Natural killer cell (primary cell): ENCODE measurements around the gene SLC24A3. TPM values are rescaled to one million over a fixed set of nuclear protein-coding genes. Genes with fewer than 3 reads are reported as not detected.

Experiments
- ATAC-seq, 3 donors: fragments of 150-1000 bp in 2 of 3; fragments of 200-7000 bp in 1 of 3; cut with Tn5 transposase; 1 replicate in 1 of 3; 2 replicates in 2 of 3; pipeline ENCODE4 v1.10.0; 2021; ENCODE audit warnings: mild to moderate bottlenecking in 2 of 3, moderate library complexity in 2 of 3
- DNase-seq, 2 donors: peaks; one replicate each; pipeline versions ENCODE4 v3.0.0 to v3.0.0-alpha.2; 2013 to 2021; ENCODE audit warnings: mixed read lengths in 1 of 2
- H3K27ac ChIP-seq: one replicate; pipeline ENCODE4 v1.5.1; 2013; ENCODE audit warnings: mild to moderate bottlenecking, low read length
- H3K27me3 ChIP-seq: one replicate; pipeline ENCODE4 v1.6.1; 2013; ENCODE audit warnings: low read length; ENCODE audit not compliant: control insufficient read depth, insufficient read depth
- H3K36me3 ChIP-seq: one replicate; pipeline ENCODE4 v1.6.1; 2013; ENCODE audit warnings: low read length; ENCODE audit not compliant: control insufficient read depth, insufficient read depth
- H3K4me1 ChIP-seq: one replicate; pipeline ENCODE4 v1.6.1; 2013; ENCODE audit warnings: low read length; ENCODE audit not compliant: control insufficient read depth, insufficient read depth
- H3K4me3 ChIP-seq: one replicate; pipeline ENCODE4 v1.5.1; 2013; ENCODE audit warnings: low read length
- H3K9me3 ChIP-seq: one replicate; pipeline ENCODE4 v1.6.1; 2013; ENCODE audit warnings: low read length; ENCODE audit not compliant: control insufficient read depth, insufficient read depth
- H3K27ac Mint-ChIP-seq, 2 donors: one replicate each; pipeline ENCODE4 v1.8.0; 2022; ENCODE audit warnings: mild to moderate bottlenecking in 2 of 2, mixed read lengths in 2 of 2, moderate library complexity in 1 of 2
- H3K27me3 Mint-ChIP-seq, 2 donors: one replicate each; pipeline ENCODE4 v1.8.0; 2022; ENCODE audit warnings: low read depth in 2 of 2, mixed read lengths in 2 of 2
- H3K36me3 Mint-ChIP-seq: one replicate; pipeline ENCODE4 v1.8.0; 2022; ENCODE audit warnings: mixed read lengths
- H3K4me1 Mint-ChIP-seq, 2 donors: one replicate each; pipeline ENCODE4 v1.8.0; 2022; ENCODE audit warnings: mixed read lengths in 2 of 2
- H3K4me3 Mint-ChIP-seq: one replicate; pipeline ENCODE4 v1.8.0; 2022; ENCODE audit warnings: mild to moderate bottlenecking, moderate library complexity, mixed read lengths
- H3K9me3 Mint-ChIP-seq, 2 donors: one replicate each; pipeline ENCODE4 v1.8.0; 2022; ENCODE audit warnings: mixed read lengths in 2 of 2
- WGBS: methylation state at CpG from one replicate; pipeline ENCODE4 v1.1.7; 2013; ENCODE audit warnings: missing lambda C conversion rate; ENCODE audit not compliant: insufficient coverage; 5-methylcytosine and 5-hydroxymethylcytosine counted together
- intact Hi-C: fragments of 100-400 bp; cut with micrococcal nuclease; formaldehyde crosslinking; loops from one replicate; pipeline ENCODE4 v1.14.2; 2022
- total RNA-seq, 4 donors: library from RNA; stranded (reverse); fragments of 120-200 nt in 1 of 4; gene quantifications; one replicate each; pipeline versions ENCODE4 v1.2.3 to v1.2.4, GENCODE V29; 2013 to 2022
- TF ChIP-seq, protein P1 (sequence below): fragments of 200-600 bp; IDR thresholded peaks from one replicate; pipeline ENCODE4 v1.8.0; 2022; ENCODE audit warnings: antibody characterized with exemption

The SLC24A3 gene
- total RNA-seq, 3 donors from 2014 or later (not counting 1 experiment from before 2014, with no cell fraction given), result 0.09 to 5.5 (median 0.99) TPM

DNA sequence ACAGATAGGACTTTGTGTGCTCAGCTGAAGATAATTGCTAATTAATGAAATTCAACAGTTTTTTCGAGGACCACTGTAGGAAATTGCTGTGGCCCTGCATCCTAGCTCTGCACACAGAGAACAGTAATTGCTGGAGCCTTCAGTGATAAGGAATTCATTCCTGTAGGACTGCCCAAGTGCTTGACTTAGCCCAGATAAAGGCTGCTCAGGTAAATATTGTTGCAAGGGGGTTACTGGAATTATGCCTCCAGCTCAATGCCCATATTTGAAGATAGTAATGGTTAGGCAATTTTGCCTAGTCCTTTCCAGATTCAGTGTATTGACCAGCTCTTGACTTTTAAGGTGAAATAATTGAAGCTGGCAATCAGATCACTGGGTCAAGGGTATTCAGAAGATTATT, 122.9 kb downstream of the SLC24A3 start:
- WGBS, result 81% methylated on average over 1 of the region's 1 CpG
- Mint-ChIP-seq H3K27me3 (peaks cover 12 to 31% of the 10 kb centered on the region in 2 donors), H3K9me3 (peaks cover 0 to 2% of the 10 kb centered on the region in 2 donors), H3K27ac (no peak overlapping the region), H3K4me1 (peaks cover 0 to 4% of the 10 kb centered on the region in 2 donors), H3K36me3 (no peaks in the 10 kb centered on the region), H3K4me3 (no peak overlapping the region)
- no peak overlapping the region for H3K27ac ChIP-seq
- TF ChIP-seq, protein P1, sequence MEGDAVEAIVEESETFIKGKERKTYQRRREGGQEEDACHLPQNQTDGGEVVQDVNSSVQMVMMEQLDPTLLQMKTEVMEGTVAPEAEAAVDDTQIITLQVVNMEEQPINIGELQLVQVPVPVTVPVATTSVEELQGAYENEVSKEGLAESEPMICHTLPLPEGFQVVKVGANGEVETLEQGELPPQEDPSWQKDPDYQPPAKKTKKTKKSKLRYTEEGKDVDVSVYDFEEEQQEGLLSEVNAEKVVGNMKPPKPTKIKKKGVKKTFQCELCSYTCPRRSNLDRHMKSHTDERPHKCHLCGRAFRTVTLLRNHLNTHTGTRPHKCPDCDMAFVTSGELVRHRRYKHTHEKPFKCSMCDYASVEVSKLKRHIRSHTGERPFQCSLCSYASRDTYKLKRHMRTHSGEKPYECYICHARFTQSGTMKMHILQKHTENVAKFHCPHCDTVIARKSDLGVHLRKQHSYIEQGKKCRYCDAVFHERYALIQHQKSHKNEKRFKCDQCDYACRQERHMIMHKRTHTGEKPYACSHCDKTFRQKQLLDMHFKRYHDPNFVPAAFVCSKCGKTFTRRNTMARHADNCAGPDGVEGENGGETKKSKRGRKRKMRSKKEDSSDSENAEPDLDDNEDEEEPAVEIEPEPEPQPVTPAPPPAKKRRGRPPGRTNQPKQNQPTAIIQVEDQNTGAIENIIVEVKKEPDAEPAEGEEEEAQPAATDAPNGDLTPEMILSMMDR, result no peak
- intact Hi-C loops, result no loop called here
- no peaks in the 10 kb centered on the region for H3K27me3 ChIP-seq
- no peaks in the 10 kb centered on the region for H3K4me1 ChIP-seq
- no peak for ATAC-seq
- no peaks in the 10 kb centered on the region for H3K36me3 ChIP-seq
- H3K9me3 ChIP-seq, result no peaks in the 10 kb centered on the region
- no peak overlapping the region for H3K4me3 ChIP-seq
- no peak for DNase-seq

DNA sequence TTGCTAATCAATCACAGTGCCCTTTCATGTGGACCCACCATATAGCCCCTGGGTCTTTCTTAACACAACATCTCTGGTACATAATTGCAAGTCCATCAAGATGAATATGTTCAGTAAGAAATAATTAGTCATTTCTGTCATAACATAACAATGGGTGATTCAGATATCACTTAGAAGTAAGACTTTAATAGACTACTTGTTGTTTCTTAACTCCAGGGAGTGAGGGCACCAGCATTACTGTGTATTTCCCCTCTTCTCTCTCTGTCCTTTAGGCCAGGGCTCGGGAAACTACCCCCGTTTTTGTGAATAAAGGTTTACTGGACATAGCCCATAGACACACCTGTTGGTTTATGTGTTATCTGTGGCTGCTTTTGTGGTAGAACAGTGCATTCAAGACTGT, 123.5 kb downstream of the SLC24A3 start:
- Mint-ChIP-seq H3K27me3 (peaks cover 12 to 31% of the 10 kb centered on the region in 2 donors), H3K9me3 (peaks cover 0 to 2% of the 10 kb centered on the region in 2 donors), H3K4me1 (peaks cover 0 to 4% of the 10 kb centered on the region in 2 donors), H3K4me3 (no peak overlapping the region), H3K36me3 (no peaks in the 10 kb centered on the region), H3K27ac (no peak overlapping the region)
- no peak overlapping the region for H3K27ac ChIP-seq
- DNase-seq (no peak), ATAC-seq (no peak)
- H3K9me3 ChIP-seq, result no peaks in the 10 kb centered on the region
- whole genome bisulfite sequencing, result no CpG with 5 or more reads among the region's 2 CpGs
- no peaks in the 10 kb centered on the region for H3K27me3 ChIP-seq
- intact Hi-C loops, result no loop called here
- H3K36me3 ChIP-seq, result no peaks in the 10 kb centered on the region
- H3K4me3 ChIP-seq, result no peak overlapping the region
- no peaks in the 10 kb centered on the region for H3K4me1 ChIP-seq
- TF ChIP-seq, protein P1, result no peak

- Histone ChIP-seq H3K36me3 (no peaks in the 10 kb centered on the region), H3K4me3 (no peak overlapping the region), H3K27ac (no peak overlapping the region), H3K9me3 (no peaks in the 10 kb centered on the region), H3K27me3 (no peaks in the 10 kb centered on the region), H3K4me1 (no peaks in the 10 kb centered on the region)
- Mint-ChIP-seq H3K27me3 (peaks cover 11 to 27% of the 10 kb centered on the region in 2 donors), H3K4me3 (no peak overlapping the region), H3K4me1 (peaks cover 0 to 4% of the 10 kb centered on the region in 2 donors), H3K9me3 (no peaks in the 10 kb centered on the region), H3K27ac (no peak overlapping the region), H3K36me3 (no peaks in the 10 kb centered on the region)
- DNase-seq (no peak), ATAC-seq (no peak)
- TF ChIP-seq, protein P1, result no peak
- WGBS, result 10% methylated on average over 4 of the region's 7 CpGs
- intact Hi-C loops, result no loop called here
Observed at GRCh38 chr20:19336631-19337030, 124.2 kb downstream of the SLC24A3 start.

- H3K27ac Mint-ChIP-seq, result no peak overlapping the region
- no peak overlapping the region for H3K4me3 Mint-ChIP-seq
- H3K27ac ChIP-seq, result no peak overlapping the region
- DNase-seq (no peak), ATAC-seq (no peak)
- H3K4me1 Mint-ChIP-seq, result peaks cover 0 to 4% of the 10 kb centered on the region in 2 donors
- no peaks in the 10 kb centered on the region for H3K36me3 Mint-ChIP-seq
- TF ChIP-seq, protein P1, result no peak
- intact Hi-C loops, result no loop called here
- peaks cover 4 to 14% of the 10 kb centered on the region in 2 donors for H3K27me3 Mint-ChIP-seq
- no peaks in the 10 kb centered on the region for H3K27me3 ChIP-seq
- no peak overlapping the region for H3K4me3 ChIP-seq
- 85% methylated on average over 3 of the region's 3 CpGs for WGBS
- H3K4me1 ChIP-seq, result no peaks in the 10 kb centered on the region
- no peaks in the 10 kb centered on the region for H3K9me3 ChIP-seq
- H3K9me3 Mint-ChIP-seq, result no peaks in the 10 kb centered on the region
- no peaks in the 10 kb centered on the region for H3K36me3 ChIP-seq
Observed at GRCh38 chr20:19338380-19338779, 125.9 kb downstream of the SLC24A3 start.
